Effector memory CD4-positive, alpha-beta T cell (primary cell): Measurements from ENCODE around the gene PCDHGA11.
"Not testable (repeated sequence)": the region's sequence is repeated elsewhere in the genome, so short reads cannot be mapped to it uniquely, and the experiment has no call there.

Experiments used
- DNase-seq, 3 donors: peaks; one replicate each; pipeline ENCODE4 v3.0.0-alpha.2; 2020
- H3K27ac ChIP-seq: 2 replicates; pipeline ENCODE4 v1.7.0; 2013; ENCODE audit warnings: mild to moderate bottlenecking, low read length, moderate library complexity; ENCODE audit not compliant: insufficient read depth, poor library complexity, severe bottlenecking
- H3K27me3 ChIP-seq: replicated peaks from 2 replicates; pipeline ENCODE4 v1.7.0; 2013; ENCODE audit warnings: mild to moderate bottlenecking, low read length; ENCODE audit not compliant: insufficient read depth, control insufficient read depth, poor library complexity, severe bottlenecking
- H3K36me3 ChIP-seq: 2 replicates; pipeline ENCODE4 v1.7.0; 2013; ENCODE audit warnings: mild to moderate bottlenecking, low read length, moderate library complexity; ENCODE audit not compliant: control insufficient read depth, insufficient read depth
- H3K4me1 ChIP-seq: 2 replicates; pipeline ENCODE4 v1.7.0; 2013; ENCODE audit warnings: low read length, mild to moderate bottlenecking; ENCODE audit not compliant: control insufficient read depth, insufficient read depth, poor library complexity, severe bottlenecking
- H3K4me3 ChIP-seq: 2 replicates; pipeline ENCODE4 v1.7.0; 2013; ENCODE audit warnings: low read length, low read depth, mild to moderate bottlenecking; ENCODE audit not compliant: insufficient read depth, poor library complexity, severe bottlenecking
- H3K9me3 ChIP-seq: 2 replicates; pipeline ENCODE4 v1.7.0; 2013; ENCODE audit warnings: mild to moderate bottlenecking, low read length, moderate library complexity; ENCODE audit not compliant: control insufficient read depth

The PCDHGA11 gene

DNA sequence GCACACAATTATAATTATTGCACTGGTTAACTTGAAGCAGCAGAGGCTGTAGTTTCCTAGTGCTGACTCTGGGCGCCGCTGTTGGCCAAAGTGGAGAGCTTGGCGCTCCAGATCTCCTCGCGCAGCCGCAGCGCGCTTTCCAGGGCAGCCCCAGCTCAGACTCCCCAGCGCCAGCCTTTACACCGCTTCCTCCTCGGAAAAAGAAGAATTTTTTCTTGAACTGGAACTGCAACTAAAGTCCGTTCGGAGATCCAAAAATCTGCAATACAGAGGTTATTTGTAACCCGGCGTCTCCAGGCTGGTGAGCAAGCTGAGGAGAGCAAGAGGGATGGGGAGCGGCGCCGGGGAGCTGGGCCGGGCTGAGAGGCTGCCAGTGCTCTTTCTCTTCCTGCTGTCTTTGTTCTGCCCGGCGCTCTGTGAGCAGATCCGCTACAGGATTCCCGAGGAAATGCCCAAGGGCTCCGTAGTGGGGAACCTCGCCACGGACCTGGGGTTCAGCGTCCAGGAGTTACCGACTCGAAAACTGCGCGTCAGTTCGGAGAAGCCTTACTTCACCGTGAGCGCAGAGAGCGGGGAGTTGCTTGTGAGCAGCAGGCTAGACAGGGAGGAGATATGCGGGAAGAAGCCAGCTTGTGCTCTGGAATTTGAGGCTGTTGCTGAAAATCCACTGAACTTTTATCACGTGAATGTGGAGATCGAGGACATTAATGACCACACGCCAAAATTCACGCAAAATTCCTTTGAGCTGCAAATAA lies 33.1 kb upstream of the PCDHGA11 start, which contains the start of gene PCDHGB4:
Gene PCDHGB4, plus strand, starts transcription at position 142 of the 755 bp plus-strand sequence. Its CDS starts 187 bp downstream, at position 329.
- not testable (repeated sequence) for H3K9me3 ChIP-seq, H3K27me3 ChIP-seq, H3K4me3 ChIP-seq, H3K36me3 ChIP-seq, H3K4me1 ChIP-seq, H3K27ac ChIP-seq, DNase-seq

GRCh38 chr5:141388661-141389060 lies 32.2 kb upstream of the PCDHGA11 start:
- no peaks in the 10 kb centered on the region for H3K4me1 ChIP-seq
- no peak overlapping the region for H3K27ac ChIP-seq
- no peak overlapping the region for H3K4me3 ChIP-seq
- H3K27me3 ChIP-seq, result peaks cover 8% of the 10 kb centered on the region
- no peaks in the 10 kb centered on the region for H3K36me3 ChIP-seq
- no peak for DNase-seq
- H3K9me3 ChIP-seq, result peaks cover 9% of the 10 kb centered on the region

DNA sequence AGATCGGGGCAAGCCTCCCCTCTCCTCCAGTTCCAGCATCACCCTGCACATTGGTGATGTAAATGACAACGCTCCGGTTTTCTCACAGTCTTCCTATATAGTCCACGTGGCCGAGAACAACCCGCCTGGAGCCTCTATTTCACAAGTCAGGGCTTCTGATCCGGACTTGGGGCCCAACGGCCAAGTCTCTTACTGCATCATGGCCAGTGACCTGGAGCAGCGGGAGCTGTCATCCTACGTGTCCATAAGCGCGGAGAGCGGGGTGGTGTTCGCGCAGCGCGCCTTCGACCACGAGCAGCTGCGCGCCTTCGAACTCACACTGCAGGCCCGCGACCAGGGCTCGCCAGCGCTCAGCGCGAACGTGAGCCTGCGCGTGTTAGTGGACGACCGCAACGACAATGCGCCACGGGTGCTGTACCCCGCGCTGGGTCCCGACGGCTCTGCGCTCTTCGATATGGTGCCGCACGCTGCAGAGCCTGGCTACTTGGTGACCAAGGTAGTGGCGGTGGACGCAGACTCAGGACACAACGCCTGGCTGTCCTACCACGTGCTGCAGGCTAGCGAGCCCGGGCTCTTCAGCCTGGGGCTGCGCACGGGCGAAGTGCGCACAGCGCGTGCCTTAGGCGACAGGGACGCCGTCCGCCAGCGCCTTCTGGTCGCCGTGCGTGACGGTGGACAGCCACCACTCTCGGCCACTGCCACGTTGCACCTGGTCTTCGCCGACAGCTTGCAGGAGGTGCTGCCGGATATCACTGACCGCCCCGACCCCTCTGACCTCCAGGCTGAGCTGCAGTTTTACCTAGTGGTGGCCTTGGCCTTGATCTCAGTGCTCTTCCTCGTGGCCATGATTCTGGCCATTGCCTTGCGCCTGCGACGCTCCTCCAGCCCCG lies 31.5 kb upstream of the PCDHGA11 start:
- Histone ChIP-seq H3K4me3 (no peak overlapping the region), H3K27me3 (peaks cover 8% of the 10 kb centered on the region), H3K9me3 (peaks cover 9% of the 10 kb centered on the region), H3K36me3 (no peaks in the 10 kb centered on the region), H3K27ac (no peak overlapping the region), H3K4me1 (no peaks in the 10 kb centered on the region)
- no peak for DNase-seq

DNA sequence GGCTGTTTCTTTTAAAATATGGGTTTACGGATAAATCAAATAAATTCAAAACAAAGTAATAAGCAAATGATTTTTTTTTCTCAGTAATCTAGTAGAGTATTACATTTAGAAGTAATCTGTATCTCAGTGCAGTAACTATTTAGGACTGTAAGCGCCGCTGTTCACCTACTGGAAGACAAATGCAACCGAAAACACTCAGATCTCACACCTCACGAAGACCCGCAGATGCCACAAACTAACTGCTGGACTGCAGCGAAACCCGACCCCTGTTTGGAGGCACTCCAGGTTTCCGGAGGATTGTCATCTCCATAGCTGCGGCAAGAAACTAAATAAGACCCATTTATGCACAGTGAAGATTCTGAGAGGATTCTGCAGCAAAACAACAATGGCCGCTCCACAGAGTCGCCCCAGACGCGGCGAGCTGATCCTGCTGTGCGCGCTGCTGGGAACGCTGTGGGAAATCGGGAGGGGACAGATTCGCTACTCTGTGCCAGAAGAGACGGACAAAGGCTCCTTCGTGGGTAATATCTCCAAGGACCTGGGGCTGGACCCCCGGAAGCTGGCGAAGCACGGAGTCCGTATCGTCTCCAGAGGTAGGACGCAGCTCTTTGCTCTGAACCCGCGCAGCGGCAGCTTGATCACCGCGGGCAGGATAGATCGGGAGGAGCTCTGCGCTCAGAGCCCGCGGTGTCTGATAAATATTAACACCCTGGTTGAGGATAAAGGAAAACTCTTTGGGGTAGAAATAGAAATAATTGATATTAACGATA lies 28.2 kb upstream of the PCDHGA11 start, which contains the start of gene PCDHGA8:
Gene PCDHGA8, plus strand, starts transcription at position 205 of the 770 bp plus-strand sequence. Its CDS starts 181 bp downstream, at position 386.
- Histone ChIP-seq H3K4me3 (no peak within 1 kb of the TSS), H3K27ac (no peak within 1 kb of the TSS), H3K27me3 (peaks cover 6% of the 10 kb centered on the region), H3K36me3 (no peaks in the 10 kb centered on the region), H3K9me3 (peaks cover 9% of the 10 kb centered on the region), H3K4me1 (no peaks in the 10 kb centered on the region)
- no peak for DNase-seq

- H3K9me3 ChIP-seq, result peaks cover 9% of the 10 kb centered on the region
- no peaks in the 10 kb centered on the region for H3K36me3 ChIP-seq
- H3K4me3 ChIP-seq, result no peak overlapping the region
- H3K4me1 ChIP-seq, result no peaks in the 10 kb centered on the region
- no peak overlapping the region for H3K27ac ChIP-seq
- DNase-seq, result no peak
- H3K27me3 ChIP-seq, result peaks cover 6% of the 10 kb centered on the region
These were observed 27.6 kb upstream of the PCDHGA11 start for GRCh38 chr5:141393267-141393666.

- not testable (repeated sequence) for H3K36me3 ChIP-seq, H3K4me3 ChIP-seq, H3K9me3 ChIP-seq, DNase-seq, H3K27ac ChIP-seq, H3K4me1 ChIP-seq
- peaks cover 13% of the 10 kb centered on the region for H3K27me3 ChIP-seq
These were observed 26.3 kb upstream of the PCDHGA11 start for GRCh38 chr5:141394401-141395187.

GRCh38 chr5:141397756-141398551 lies 22.9 kb upstream of the PCDHGA11 start, which contains the start of gene PCDHGB5:
PCDHGB5 (plus strand) TSS chr5:141397947; CDS start chr5:141398128, 181 bp downstream.
- not testable (repeated sequence) for H3K36me3 ChIP-seq, H3K9me3 ChIP-seq, DNase-seq, H3K4me3 ChIP-seq, H3K27ac ChIP-seq, H3K4me1 ChIP-seq
- peaks cover 16% of the 10 kb centered on the region for H3K27me3 ChIP-seq

DNA sequence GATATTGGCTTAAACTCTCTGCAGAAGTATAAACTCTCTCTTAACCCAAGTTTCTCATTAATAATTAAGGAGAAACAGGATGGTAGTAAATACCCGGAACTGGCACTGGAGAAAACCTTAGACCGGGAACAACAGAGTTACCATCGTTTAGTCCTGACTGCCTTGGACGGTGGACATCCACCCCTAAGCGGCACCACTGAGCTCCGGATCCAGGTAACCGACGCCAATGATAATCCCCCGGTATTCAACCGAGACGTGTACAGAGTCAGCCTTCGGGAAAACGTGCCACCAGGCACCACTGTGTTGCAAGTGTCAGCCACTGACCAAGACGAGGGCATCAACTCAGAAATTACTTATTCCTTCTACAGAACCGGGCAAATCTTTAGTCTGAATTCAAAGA lies 22.2 kb upstream of the PCDHGA11 start:
- DNase-seq, result no peak
- Histone ChIP-seq H3K4me3 (no peak overlapping the region), H3K27me3 (peaks cover 16% of the 10 kb centered on the region), H3K9me3 (peaks cover 4% of the 10 kb centered on the region), H3K36me3 (no peaks in the 10 kb centered on the region), H3K4me1 (no peaks in the 10 kb centered on the region), H3K27ac (no peak overlapping the region)
